DMS153 treated with DMSO at 0.1 percent for 48 hours (cell line): ENCODE data around the gene ANKRD23.
"Not testable (repeated sequence)": the region's sequence is repeated elsewhere in the genome, so short reads cannot be mapped to it uniquely, and the experiment has no call there.

Source experiments
- DNase-seq: peaks from one replicate; lab custom pipeline; 2025; ENCODE audit not compliant: unreplicated experiment; lab: John Stamatoyannopoulos, UW

The ANKRD23 gene

DNA sequence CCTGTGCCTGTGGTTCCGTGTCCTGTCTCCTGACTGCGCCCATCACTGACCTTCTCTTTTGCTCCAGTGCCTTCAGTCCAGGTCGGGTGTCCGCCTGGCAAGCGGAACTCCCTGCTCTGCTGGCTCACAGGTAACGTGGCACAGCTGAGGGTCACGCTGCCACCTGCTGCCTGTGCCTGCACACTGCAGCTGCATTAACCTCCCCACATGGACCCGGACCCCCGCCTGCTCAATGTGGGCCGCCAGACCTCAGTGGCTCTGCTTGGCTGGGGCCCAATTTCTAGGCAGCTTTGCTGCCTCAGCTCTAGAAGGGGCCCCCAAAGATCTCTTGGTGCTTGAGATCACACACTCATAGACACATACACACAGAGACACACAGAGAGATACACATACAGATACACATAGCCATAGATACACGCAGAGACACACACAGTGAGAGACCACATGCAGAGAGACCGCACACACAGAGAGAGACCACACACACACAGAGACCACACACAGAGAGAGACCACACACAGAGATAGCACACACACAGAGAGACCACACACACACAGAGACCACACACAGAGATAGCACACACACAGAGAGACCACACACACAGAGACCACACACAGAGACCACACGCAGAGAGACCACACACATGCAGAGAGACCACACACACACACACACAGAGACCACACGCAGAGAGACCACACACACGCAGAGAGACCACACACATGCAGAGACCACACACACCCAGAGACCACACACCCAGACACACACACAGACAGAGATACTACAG, 42.6 kb downstream of the ANKRD23 start:
- DNase-seq: peak; percentile 24

DNA sequence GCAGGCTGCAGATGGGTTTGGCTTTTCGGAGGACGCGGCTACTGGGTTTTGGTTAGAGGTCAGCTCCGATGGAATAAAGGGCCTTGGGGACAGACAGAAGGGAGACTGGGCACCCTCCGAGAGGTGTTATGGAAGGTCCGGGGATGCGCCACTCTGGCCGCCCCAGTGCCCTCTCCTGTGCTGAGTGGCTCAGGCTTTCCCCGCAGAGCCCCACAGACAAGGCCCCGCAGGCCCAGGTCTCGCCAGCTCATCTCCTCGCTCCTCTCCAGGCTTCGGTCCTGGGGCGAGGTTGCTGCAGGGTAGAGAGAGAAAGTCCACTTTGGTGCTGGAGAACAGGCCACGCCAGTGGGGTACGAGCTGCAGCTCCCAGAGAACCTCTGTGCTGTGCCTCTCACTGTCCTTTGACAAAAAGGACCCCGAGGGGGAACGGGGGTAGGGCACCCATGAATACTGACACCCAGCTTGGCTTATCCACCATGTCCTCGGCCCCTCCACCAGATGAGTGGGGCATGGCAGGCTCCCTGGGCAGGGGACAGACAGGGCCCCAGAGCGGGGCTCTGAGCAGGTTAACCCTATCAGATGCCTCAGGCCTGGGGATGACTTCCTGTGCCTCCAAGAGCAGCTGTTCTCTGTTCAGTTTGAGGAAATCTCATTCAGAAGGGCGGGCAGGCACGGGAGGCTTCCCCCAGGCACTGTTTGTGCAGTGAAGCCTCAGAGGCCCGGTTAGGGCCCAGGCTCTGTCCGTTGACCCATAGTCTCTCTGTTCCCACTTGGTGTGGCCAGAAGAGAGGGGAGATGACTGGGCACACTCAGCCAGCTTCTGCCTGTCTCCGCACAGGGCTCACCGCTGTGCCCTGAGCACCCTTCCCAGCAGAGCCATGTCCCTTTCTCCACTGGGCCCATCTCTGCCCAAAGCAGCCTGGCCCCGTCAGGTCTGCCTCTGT, 43.5 kb downstream of the ANKRD23 start:
- no peak for DNase-seq

DNA sequence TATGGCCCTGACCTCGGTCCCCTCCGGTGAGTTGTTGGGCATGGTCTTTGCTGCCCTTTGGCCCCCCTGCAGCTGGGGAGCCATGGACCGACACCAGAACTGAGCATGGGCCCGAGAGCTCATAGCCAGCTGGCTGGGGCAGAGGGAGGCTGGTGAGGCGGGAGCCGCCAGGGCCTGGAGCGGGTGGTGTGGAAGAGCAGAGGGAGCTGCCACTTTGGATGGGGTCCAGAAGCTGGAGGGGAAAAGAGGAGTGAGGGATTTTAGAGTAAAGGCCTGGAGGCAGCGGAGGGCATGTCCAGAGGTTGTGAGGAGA, 44.2 kb downstream of the ANKRD23 start:
- DNase-seq: no peak

DNA sequence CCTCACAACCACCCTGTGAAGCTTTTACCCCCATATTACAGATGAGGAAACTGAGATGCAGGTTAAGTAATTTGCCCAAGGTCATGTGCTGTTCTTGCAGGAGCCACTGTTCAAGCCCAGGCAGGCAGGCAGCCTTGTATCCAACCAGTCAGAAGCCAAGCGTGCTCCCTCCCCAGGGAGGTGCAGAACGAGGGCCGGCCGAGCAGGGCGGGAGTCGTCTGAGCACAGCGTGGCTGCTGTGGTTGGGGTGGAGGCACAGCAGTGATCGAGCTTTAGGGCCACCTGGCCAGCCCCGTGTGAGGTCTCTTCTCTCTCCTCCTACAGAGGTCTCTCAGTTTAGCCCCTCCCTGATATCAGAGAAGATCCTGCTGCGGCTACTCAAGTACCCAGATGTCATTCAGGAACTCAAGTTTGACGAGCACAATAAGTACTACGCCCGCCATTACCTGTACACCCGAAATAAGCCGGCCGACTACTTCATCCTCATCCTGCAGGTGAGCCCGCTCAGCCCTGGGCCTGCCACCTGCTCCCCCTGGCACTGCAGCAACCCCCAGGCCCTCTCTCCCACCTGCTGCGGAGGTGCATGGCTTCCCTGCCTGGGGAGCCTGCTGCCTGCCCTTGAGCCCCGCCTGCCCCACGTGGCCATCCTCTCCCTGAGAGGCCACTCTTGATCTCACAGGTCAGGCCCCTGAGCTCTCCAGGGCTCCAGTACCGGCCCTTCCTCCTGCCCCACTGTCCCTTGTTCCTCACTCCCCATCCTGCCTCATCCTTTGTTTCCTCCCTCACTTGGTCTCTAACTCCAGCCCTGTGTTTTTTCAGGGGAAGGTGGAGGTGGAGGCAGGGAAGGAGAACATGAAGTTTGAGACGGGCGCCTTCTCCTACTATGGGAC, 44.8 kb downstream of the ANKRD23 start:
- no peak for DNase-seq

DNA sequence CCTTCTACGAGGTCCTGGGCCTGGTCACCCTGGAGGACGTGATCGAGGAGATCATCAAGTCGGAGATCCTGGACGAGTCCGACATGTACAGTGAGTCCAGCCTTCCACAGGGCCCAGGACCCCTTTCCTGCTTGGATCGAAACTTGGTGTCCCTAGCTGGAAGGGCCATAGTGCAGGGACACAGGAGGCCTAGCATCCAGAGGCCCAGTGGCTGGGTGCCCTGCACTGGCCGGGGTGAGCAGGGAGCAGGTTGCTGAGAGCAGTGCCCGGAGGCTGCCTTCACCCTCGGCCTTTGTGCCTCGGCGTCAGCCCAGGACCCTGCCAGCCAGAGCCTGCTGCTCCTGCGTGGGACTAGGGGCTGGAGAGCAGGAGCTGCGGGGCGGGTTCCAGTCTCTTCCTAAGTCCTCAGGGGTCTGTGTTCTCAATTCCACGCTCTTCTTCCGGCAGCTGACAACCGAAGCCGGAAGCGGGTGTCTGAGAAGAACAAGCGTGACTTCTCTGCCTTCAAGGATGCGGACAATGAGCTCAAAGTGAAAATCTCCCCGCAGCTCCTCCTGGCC, 46.7 kb downstream of the ANKRD23 start:
- no peak for DNase-seq

DNA sequence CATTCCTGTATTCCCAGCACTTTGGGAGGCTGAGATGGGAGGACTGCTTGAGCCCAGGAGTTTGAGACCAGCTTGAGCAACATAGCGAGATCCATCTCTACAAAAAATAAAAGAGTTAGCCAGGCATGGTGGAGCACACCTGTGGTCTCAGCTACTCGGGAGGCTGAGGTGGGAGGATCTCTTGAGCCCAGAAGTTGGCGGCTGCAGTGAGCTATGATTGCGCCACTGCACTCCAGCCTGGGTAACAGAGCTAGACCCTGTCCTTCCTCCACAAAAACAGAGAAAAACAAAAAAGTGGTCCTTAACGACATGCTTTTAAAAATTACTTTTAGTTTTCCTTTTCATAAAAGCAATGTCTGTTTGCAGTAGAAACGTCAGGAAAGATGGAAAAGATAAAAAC, 47.3 kb downstream of the ANKRD23 start:
- DNase-seq: not testable (repeated sequence)

DNA sequence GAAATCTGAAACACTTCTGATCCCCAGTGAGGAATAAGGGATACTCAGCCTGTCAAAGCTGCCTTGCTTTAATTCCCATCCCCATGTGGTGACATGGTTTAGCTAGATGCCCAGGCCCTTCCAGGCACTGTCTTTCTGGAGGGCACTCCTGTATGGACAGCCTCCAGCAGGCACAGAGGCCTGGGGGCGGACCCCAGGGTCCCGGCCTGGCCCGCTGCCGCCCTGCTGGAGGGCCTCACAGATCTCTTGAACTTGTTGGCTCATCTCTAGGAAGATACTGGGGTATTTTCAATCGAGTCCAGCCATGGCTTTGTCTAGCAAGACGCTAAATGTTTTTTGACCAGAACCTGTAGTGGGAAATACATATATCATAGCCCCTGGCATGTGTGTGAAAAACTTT, 48.7 kb downstream of the ANKRD23 start:
- no peak for DNase-seq

DNA sequence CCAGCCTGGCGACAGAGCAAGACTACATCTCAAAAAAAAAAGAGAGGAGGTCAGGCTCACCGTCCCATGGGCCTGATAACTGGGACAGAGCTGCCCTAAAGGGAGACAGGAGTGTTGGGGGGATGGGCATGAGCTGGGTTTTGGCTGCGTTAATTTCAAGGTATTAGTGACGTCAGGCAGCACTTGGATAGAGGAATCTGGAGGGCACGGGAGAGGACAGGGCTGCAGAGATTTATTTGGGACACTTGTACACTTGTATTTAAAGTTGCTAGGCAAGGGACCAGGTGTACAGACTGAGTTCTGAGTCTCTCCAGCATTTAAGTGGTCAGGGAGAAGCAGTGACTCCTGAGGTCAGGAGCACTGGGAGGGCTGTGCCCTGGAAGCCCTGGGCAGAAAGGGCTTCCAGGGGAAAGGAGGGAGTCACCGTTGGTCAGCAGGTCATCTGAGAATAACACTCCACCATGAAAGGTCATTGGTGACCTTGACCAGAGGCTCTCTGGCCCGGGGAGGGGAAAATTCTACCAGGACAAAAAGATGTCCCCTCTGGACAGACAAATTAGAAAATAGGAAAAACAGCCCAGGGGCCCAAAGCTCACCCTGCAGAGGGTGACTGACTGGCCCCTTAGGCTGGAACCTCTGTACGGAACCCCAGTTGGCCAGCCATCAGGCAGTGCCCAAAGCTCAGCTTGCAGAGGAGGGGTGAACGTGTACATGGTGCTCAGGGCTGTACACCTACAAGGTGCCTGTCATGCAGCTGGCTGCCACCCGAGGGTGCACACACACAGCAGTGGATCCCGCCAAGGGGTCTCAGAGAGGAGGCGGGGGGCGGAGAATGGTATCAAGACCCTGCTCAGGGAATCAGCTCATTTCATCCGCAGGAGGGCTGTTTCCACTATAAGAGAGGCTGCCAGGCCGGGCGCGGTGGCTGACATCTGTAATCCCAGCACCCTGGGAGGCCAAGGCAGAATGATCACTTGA, 50.8 kb downstream of the ANKRD23 start:
- DNase-seq: no peak

DNA sequence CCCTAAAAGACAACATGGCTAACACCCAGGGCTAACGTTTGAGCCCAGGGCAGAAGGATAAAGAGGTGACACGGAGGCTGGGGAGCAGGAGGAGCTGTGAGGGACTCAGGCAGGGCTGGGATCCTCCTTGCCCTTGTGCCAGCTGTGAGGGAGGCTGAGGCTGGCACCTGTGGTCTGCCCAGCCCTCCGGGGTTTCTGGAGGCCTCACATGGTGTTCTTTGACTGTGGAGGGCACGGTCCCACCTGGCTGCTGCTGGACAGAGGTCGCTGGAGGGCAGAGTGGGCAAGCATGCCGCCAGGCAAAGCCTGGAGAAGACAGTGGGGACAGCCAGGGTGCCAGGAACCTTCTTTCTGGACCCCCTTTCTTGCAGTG, 54.6 kb downstream of the ANKRD23 start:
- DNase-seq: no peak

DNA sequence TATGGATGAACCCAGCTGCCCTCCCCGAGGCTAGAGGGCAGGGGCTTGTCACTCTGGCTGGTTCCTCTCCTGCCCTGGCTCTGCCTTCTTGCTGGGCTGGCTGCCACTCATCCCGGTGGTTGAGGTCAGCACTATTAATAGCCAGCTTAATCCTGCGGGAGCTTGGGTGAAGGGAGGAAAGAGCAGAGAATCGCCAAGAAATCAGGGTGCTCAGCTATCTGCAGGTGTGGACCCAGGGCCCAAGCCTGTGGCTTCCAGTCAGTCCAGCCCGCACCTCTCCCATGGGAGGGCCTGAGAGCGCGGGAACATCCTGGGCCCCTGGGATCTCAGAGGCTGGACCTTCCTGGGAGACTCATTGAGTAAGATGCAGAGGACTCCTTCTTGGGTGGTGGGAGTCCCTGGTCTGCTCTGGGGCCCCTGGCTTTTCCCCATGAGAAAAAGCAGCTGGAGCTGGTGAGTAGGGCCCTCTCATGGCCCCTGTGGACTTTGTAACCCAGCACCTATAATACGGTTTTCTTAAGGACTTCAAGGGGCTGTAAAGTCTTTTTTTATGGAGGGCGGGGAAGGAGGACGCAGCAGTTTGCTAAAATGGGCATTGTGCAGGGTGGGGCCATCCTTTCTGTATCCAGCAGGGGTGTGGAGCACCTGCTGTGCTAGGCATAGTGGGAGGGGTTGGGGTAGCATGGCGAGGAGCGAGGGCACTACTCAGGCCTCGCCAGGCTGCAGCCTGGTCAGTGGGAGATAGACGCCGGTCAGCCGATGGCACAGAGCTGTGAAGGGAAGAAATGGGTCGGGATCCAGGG, 55.2 kb downstream of the ANKRD23 start:
- DNase-seq: no peak
